Thymus (tissue), 11 donors: ENCODE data around the gene DTX3. TPM values are rescaled to one million over a fixed set of nuclear protein-coding genes. Genes with fewer than 3 reads are reported as not detected.

Source experiments
- DNase-seq, 9 donors: peaks; one replicate each; pipeline ENCODE4 v3.0.0-alpha.2; 2013; ENCODE audit warnings: low spot score in 9 of 9, low read depth in 6 of 9, missing footprints in 1 of 9
- H3K27ac ChIP-seq, 2 donors: one replicate each; pipeline ENCODE4 v1.5.1; 2013; ENCODE audit warnings: control low read depth in 1 of 2, low read depth in 1 of 2, low read length in 1 of 2, mild to moderate bottlenecking in 1 of 2, moderate library complexity in 1 of 2
- H3K27me3 ChIP-seq, 2 donors: one replicate each; pipeline ENCODE4 v1.5.1; 2013; ENCODE audit warnings: low read length in 1 of 2; ENCODE audit not compliant: control insufficient read depth in 2 of 2, insufficient read depth in 1 of 2
- H3K36me3 ChIP-seq, 2 donors: one replicate each; pipeline ENCODE4 v1.5.1; 2013; ENCODE audit warnings: low read length in 1 of 2, mild to moderate bottlenecking in 1 of 2, moderate library complexity in 1 of 2; ENCODE audit not compliant: control insufficient read depth in 2 of 2, insufficient read depth in 2 of 2
- H3K4me1 ChIP-seq, 2 donors: one replicate each; pipeline ENCODE4 v1.5.1; 2013; ENCODE audit warnings: low read length in 2 of 2; ENCODE audit not compliant: control insufficient read depth in 2 of 2, insufficient read depth in 2 of 2
- H3K4me3 ChIP-seq, 2 donors: one replicate each; pipeline ENCODE4 v1.5.1; 2013; ENCODE audit warnings: low read length in 2 of 2, control low read depth in 1 of 2, mild to moderate bottlenecking in 1 of 2
- H3K9me3 ChIP-seq, 2 donors: one replicate each; pipeline ENCODE4 v1.5.1; 2013; ENCODE audit warnings: low read length in 1 of 2, mild to moderate bottlenecking in 1 of 2; ENCODE audit not compliant: control insufficient read depth in 2 of 2, insufficient read depth in 1 of 2
- WGBS: extraction: QIAGEN DNeasy Blood & Tissue Kit; methylation state at CpG from one replicate; pipeline ENCODE4 v1.1.7; 2013; 5-methylcytosine and 5-hydroxymethylcytosine counted together
- polyA plus RNA-seq: library from polyadenylated mRNA; stranded (reverse); fragments of 200-250 nt; gene quantifications from one replicate; pipeline ENCODE4 v1.2.3, GENCODE V29; 2013
- total RNA-seq: library from RNA; stranded (reverse); fragments of 120-200 nt; gene quantifications from one replicate; pipeline ENCODE4 v1.2.4, GENCODE V29; 2013
- donor health status: healthy.

DTX3 gene
- total and polyA plus RNA-seq, 2 donors: 16.6 to 36.8 TPM

- H3K4me3 ChIP-seq: no peak overlapping the region
- no peaks in the 10 kb centered on the region for H3K36me3 ChIP-seq
- H3K27me3 ChIP-seq: peaks cover 0 to 80% of the 10 kb centered on the region in 2 donors
- no peaks in the 10 kb centered on the region for H3K9me3 ChIP-seq
- no peak for DNase-seq
- WGBS: 95% methylated on average over 8 of the region's 8 CpGs
- no peaks in the 10 kb centered on the region for H3K4me1 ChIP-seq
- no peak overlapping the region for H3K27ac ChIP-seq
Measured at GRCh38 chr12:57579677-57580465, 24.8 kb upstream of the DTX3 start.

- Histone ChIP-seq H3K9me3 (no peaks in the 10 kb centered on the region), H3K36me3 (no peaks in the 10 kb centered on the region), H3K4me3 (no peak overlapping the region), H3K27me3 (peaks cover 1 to 80% of the 10 kb centered on the region in 2 donors), H3K27ac (no peak overlapping the region), H3K4me1 (no peaks in the 10 kb centered on the region)
- no peak for DNase-seq
- WGBS: 98% methylated on average over 4 of the region's 4 CpGs
Measured at GRCh38 chr12:57580466-57580795, 24.2 kb upstream of the DTX3 start.

DNA sequence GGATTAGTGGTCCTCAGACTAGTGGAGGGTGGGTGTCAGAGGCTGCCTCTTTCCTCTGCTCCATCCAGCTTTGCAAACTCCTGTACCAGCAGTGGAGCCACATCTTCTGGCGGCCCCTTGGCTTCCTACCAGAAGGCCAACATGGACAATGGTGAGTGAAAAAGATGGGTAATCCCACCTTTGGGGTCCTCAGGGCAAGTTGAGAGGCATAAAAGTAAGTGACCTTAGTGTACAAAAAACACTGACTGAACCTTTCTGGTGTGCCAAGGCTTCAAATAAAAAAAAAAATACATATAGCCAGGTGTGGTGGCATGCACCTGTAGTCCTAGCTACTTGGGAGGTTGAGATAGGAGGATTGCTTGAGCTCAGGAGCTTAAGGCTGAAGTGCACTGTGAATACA, 22.8 kb upstream of the DTX3 start:
- 98% methylated on average over 1 of the region's 1 CpG for WGBS
- no peak overlapping the region for H3K27ac ChIP-seq

DNA sequence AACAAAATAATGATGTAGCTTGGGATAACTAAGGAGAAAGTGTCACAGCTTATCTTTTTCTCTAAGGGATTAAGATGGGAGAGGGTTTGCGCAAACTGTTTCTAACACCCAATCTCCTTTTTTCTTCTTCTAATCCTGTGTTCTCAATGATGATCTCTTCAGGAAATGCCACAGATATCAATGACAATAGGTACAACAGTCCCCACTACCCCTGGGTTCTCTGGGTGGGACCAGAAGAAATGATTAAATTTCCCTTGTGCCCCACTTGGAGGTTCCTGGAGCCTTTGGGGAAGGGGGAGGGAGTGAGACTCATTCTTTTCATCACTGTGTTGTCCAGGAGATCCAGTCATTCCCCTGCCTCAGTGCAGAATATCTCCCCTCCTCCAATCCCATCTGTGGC, 22.2 kb upstream of the DTX3 start:
- DNase-seq: no peak
- Histone ChIP-seq H3K36me3 (no peaks in the 10 kb centered on the region), H3K27me3 (peaks cover 10 to 85% of the 10 kb centered on the region in 2 donors), H3K9me3 (no peaks in the 10 kb centered on the region), H3K27ac (no peak overlapping the region), H3K4me1 (no peaks in the 10 kb centered on the region), H3K4me3 (no peak overlapping the region)
- WGBS: 100% methylated on average over 1 of the region's 1 CpG

More for the DNA sequence above, 22.8 kb upstream of the DTX3 start:
- H3K27me3 ChIP-seq: peaks cover 5 to 83% of the 10 kb centered on the region in 2 donors
- H3K9me3 ChIP-seq: no peaks in the 10 kb centered on the region
- H3K4me1 ChIP-seq: no peaks in the 10 kb centered on the region
- no peak for DNase-seq
- no peak overlapping the region for H3K4me3 ChIP-seq
- H3K36me3 ChIP-seq: no peaks in the 10 kb centered on the region

GRCh38 chr12:57583008-57583831, 21.4 kb upstream of the DTX3 start:
- peak; percentile 40 to 88 (median 73) for DNase-seq
- Histone ChIP-seq H3K36me3 (no peaks in the 10 kb centered on the region), H3K9me3 (no peaks in the 10 kb centered on the region), H3K27me3 (peaks cover 10 to 85% of the 10 kb centered on the region in 2 donors), H3K4me1 (no peaks in the 10 kb centered on the region), H3K27ac (no peak overlapping the region), H3K4me3 (no peak overlapping the region)
- 56% methylated on average over 13 of the region's 13 CpGs for WGBS

GRCh38 chr12:57584050-57584449, 20.6 kb upstream of the DTX3 start:
- no peaks in the 10 kb centered on the region for H3K9me3 ChIP-seq
- no peak overlapping the region for H3K4me3 ChIP-seq
- H3K36me3 ChIP-seq: no peaks in the 10 kb centered on the region
- no peaks in the 10 kb centered on the region for H3K4me1 ChIP-seq
- DNase-seq: no peak
- peaks cover 10 to 87% of the 10 kb centered on the region in 2 donors for H3K27me3 ChIP-seq
- WGBS: 100% methylated on average over 2 of the region's 2 CpGs
- no peak overlapping the region for H3K27ac ChIP-seq

GRCh38 chr12:57584690-57585089, 19.9 kb upstream of the DTX3 start:
- no peak for DNase-seq
- H3K27ac ChIP-seq: no peak overlapping the region
- H3K27me3 ChIP-seq: peaks cover 10 to 89% of the 10 kb centered on the region in 2 donors
- no peak overlapping the region for H3K4me3 ChIP-seq
- no peaks in the 10 kb centered on the region for H3K36me3 ChIP-seq
- H3K4me1 ChIP-seq: no peaks in the 10 kb centered on the region
- H3K9me3 ChIP-seq: no peaks in the 10 kb centered on the region

- whole genome bisulfite sequencing: 91% methylated on average over 2 of the region's 2 CpGs
- Histone ChIP-seq H3K4me3 (no peak overlapping the region), H3K27me3 (peaks cover 10 to 86% of the 10 kb centered on the region in 2 donors), H3K9me3 (no peaks in the 10 kb centered on the region), H3K27ac (no peak overlapping the region), H3K36me3 (no peaks in the 10 kb centered on the region), H3K4me1 (peaks cover 0 to under 1% of the 10 kb centered on the region in 2 donors)
- DNase-seq: no peak
Measured at GRCh38 chr12:57585156-57585555, 19.5 kb upstream of the DTX3 start.

- no peaks in the 10 kb centered on the region for H3K36me3 ChIP-seq
- H3K27me3 ChIP-seq: peaks cover 10 to 79% of the 10 kb centered on the region in 2 donors
- no peak overlapping the region for H3K4me3 ChIP-seq
- no peaks in the 10 kb centered on the region for H3K9me3 ChIP-seq
- 93% methylated on average over 3 of the region's 3 CpGs for WGBS
- no peak for DNase-seq
- peaks cover 6 to 8% of the 10 kb centered on the region in 2 donors for H3K4me1 ChIP-seq
- H3K27ac ChIP-seq: no peak overlapping the region
Measured at GRCh38 chr12:57586128-57586527, 18.5 kb upstream of the DTX3 start.
